ENCODE data around the gene DUSP28. TPM values are rescaled to one million over a fixed set of nuclear protein-coding genes. Genes with fewer than 3 reads are reported as not detected.
"Not testable (repeated sequence)": the region's sequence is repeated elsewhere in the genome, so short reads cannot be mapped to it uniquely, and the experiment has no call there.

DUSP28 gene
- total and polyA plus RNA-seq, 2 of the 8 experiments (the other 6 are each of a cell fraction or from before 2014, with no cell fraction given): 2.1 to 2.3 TPM

GRCh38 chr2:240563231-240563630 lies 3.1 kb downstream of the DUSP28 start:
- ChIA-PET CTCF (ENCODE audit: partially characterized antibody) (interaction anchor here (0.8 to 5.3 kb wide), 4 partner anchors 15 to 59 kb away, joined by 3 to 37 read pairs (median 20); partner anchors contain the start of gene CAPN10), POLR2A (ENCODE audit: partially characterized antibody) (interaction anchor here (1.2 kb wide), 1 partner anchor 16 kb away, joined by 3 read pairs; no protein-coding TSS in a partner anchor)
- FAIRE-seq: not testable (repeated sequence)

More at GRCh38 chr2:240563231-240563630, 3.1 kb downstream of the DUSP28 start:
- H3K23ac ChIP-seq (ENCODE audit: insufficient read length); H2BK12ac ChIP-seq (ENCODE audit: low read depth, low read length); H2BK120ac ChIP-seq (replicated peaks; ENCODE audit: low read depth, low read length); H2BK20ac ChIP-seq (ENCODE audit: low read length); H3K27ac ChIP-seq (ENCODE audit: low read depth, low read length); H3K4ac ChIP-seq (replicated peaks; ENCODE audit: insufficient read length, low read depth, low read length); H3K36me3 ChIP-seq (ENCODE audit: control insufficient read depth in 2 of 4, insufficient read depth in 4 of 4, low read length in 3 of 4); H2BK15ac ChIP-seq (ENCODE audit: low read length); H2AFZ ChIP-seq (ENCODE audit: low read length); H3K56ac ChIP-seq (replicated peaks; ENCODE audit: insufficient read length, low read depth, low read length); H2AK5ac ChIP-seq (ENCODE audit: low read depth, low read length); H4K20me1 ChIP-seq (replicated peaks in 1 of 2; ENCODE audit: control insufficient read depth in 1 of 2, insufficient read depth in 2 of 2, low read length in 2 of 2); H3K14ac ChIP-seq (ENCODE audit: insufficient read length); H4K91ac ChIP-seq (replicated peaks; ENCODE audit: insufficient read length, low read length); H3K9ac ChIP-seq (replicated peaks in 1 of 4; ENCODE audit: extremely low read depth in 1 of 4, low read depth in 3 of 4, low read length in 3 of 4); H3K18ac ChIP-seq (ENCODE audit: extremely low read depth, low read length); H4K5ac ChIP-seq (ENCODE audit: insufficient read length, low read depth, low read length); H3K79me1 ChIP-seq (ENCODE audit: low read depth, low read length); H3K4me2 ChIP-seq (ENCODE audit: insufficient read depth in 1 of 2, low read depth in 2 of 2, low read length in 2 of 2); H3K79me2 ChIP-seq (ENCODE audit: control insufficient read depth in 1 of 2, insufficient read depth in 2 of 2, low read length in 2 of 2); H2BK5ac ChIP-seq (ENCODE audit: low read depth, low read length); H3K23me2 ChIP-seq (ENCODE audit: low read depth, low read length); H4K8ac ChIP-seq (ENCODE audit: extremely low read depth, insufficient read depth, low read length); H3K4me3 ChIP-seq (ENCODE audit: extremely low read depth in 1 of 4, insufficient read depth in 2 of 4, low read depth in 3 of 4, low read length in 4 of 4); H3K9me3 ChIP-seq (ENCODE audit: insufficient read depth in 2 of 2, low read depth in 1 of 2, low read length in 1 of 2): not testable (repeated sequence)
- H3K27me3 ChIP-seq (replicated peaks in 1 of 4; ENCODE audit: control insufficient read depth in 3 of 4, extremely low read depth in 1 of 4, insufficient read depth in 3 of 4, low read length in 3 of 4): peaks cover 11 to 34% (median 31%) of the 10 kb centered on the region in 4 experiments
- 88% methylated on average over 13 of the region's 17 CpGs; no CpG with 5 or more reads in 1 of the 2 experiments for WGBS, 2 experiments (ENCODE audit: extremely low coverage in 1 of 2, insufficient coverage in 1 of 2, insufficient read length in 1 of 2, insufficient replicate concordance in 2 of 2, low coverage in 1 of 2, low lambda C conversion rate in 2 of 2, missing lambda C conversion rate in 1 of 2)
- peak in 1 of 2 experiments; percentile 20 for DNase-seq (ENCODE audit: low read depth in 1 of 2, low spot score in 2 of 2)
- peaks cover 0 to 30% (median 22%) of the 10 kb centered on the region in 4 experiments; a peak in 6 of 7 replicates for H3K4me1 ChIP-seq (replicated peaks in 1 of 4; ENCODE audit: control insufficient read depth in 3 of 4, insufficient read depth in 4 of 4, low read length in 3 of 4)

Data from H1 (cell line).